Sigmoid colon (tissue), 7 donors: ENCODE measurements around the gene PSMC6. TPM values are rescaled to one million over a fixed set of nuclear protein-coding genes. Genes with fewer than 3 reads are reported as not detected.

Source experiments
- DNase-seq: peaks from one replicate; pipeline ENCODE4 v3.0.0-alpha.2; 2019
- H3K27ac ChIP-seq, 4 donors: fragments of 200-600 bp; sonication (generic); one replicate each; pipeline ENCODE4 v1.5.1; 2016 to 2019; ENCODE audit warnings: mild to moderate bottlenecking in 1 of 4
- H3K27me3 ChIP-seq, 3 donors: fragments of 200-600 bp; sonication (generic); one replicate each; pipeline ENCODE4 v1.5.1; 2019; ENCODE audit warnings: mild to moderate bottlenecking in 1 of 3
- H3K36me3 ChIP-seq, 4 donors: fragments of 200-600 bp; sonication (generic); one replicate each; pipeline ENCODE4 v1.5.1; 2016 to 2019
- H3K4me1 ChIP-seq, 4 donors: fragments of 200-600 bp; sonication (generic); one replicate each; pipeline ENCODE4 v1.5.1; 2017 to 2019
- H3K4me3 ChIP-seq, 4 donors: fragments of 200-600 bp; sonication (generic); one replicate each; pipeline ENCODE4 v1.5.1; 2017 to 2019; ENCODE audit warnings: mild to moderate bottlenecking in 2 of 4, moderate library complexity in 1 of 4
- H3K9me3 ChIP-seq, 4 donors: fragments of 200-600 bp in 3 of 4; sonication (generic) in 3 of 4; one replicate each; pipeline versions ENCODE4 v1.5.1 to v1.6.1; 2013 to 2019
- EP300 ChIP-seq, 4 donors: sonication (generic); formaldehyde crosslinking; IDR thresholded peaks; one replicate each; pipeline ENCODE4 v1.6.1; 2017; ENCODE audit warnings: antibody characterized with exemption in 4 of 4
- POLR2A ChIP-seq, 2 donors: fragments of 450-650 bp; IDR thresholded peaks; one replicate each; pipeline ENCODE4 v1.6.1; 2016; ENCODE audit warnings: antibody characterized with exemption in 2 of 2, mild to moderate bottlenecking in 2 of 2, moderate library complexity in 2 of 2
- POLR2AphosphoS5 ChIP-seq, 4 donors: sonication (generic); formaldehyde crosslinking; IDR thresholded peaks; one replicate each; pipeline ENCODE4 v1.6.1; 2017; ENCODE audit warnings: antibody characterized with exemption in 4 of 4
- WGBS, 2 donors: extraction: QIAGEN DNeasy Blood & Tissue Kit; methylation state at CpG; one replicate each; pipeline ENCODE4 v1.1.7; 2013; 5-methylcytosine and 5-hydroxymethylcytosine counted together
- intact Hi-C: fragments of 100-400 bp; cut with DNase I; formaldehyde crosslinking; loops from one replicate; pipeline ENCODE4 v1.15.1; 2023
- polyA plus RNA-seq, 3 donors: library from polyadenylated mRNA; stranded (reverse); fragments of 200-250 nt; gene quantifications; one replicate each; pipeline ENCODE4 v1.2.3, GENCODE V29; 2013
- total RNA-seq, 4 donors: library from RNA; depleted of rRNA; stranded (reverse); fragments of >200 nt; gene quantifications; one replicate each; pipeline ENCODE4 v1.1.0, GENCODE V29; 2016
- TF ChIP-seq, protein P1 (sequence below), 4 experiments: fragments of 450-650 bp in 3 of 4; fragments of 200-600 bp in 1 of 4; IDR thresholded peaks; one replicate each; pipeline ENCODE4 v1.5.1; 2016 to 2019; ENCODE audit warnings: antibody characterized with exemption in 4 of 4, mild to moderate bottlenecking in 3 of 4, moderate library complexity in 2 of 4
- donor health status: healthy with polysubstance abuse.
- donor health status: Bipolar disorder and iron deficiency.
- donor health status: healthy.

Gene PSMC6
- total and polyA plus RNA-seq, 7 donors = 60.7 to 94.2 (median 81.0) TPM

DNA sequence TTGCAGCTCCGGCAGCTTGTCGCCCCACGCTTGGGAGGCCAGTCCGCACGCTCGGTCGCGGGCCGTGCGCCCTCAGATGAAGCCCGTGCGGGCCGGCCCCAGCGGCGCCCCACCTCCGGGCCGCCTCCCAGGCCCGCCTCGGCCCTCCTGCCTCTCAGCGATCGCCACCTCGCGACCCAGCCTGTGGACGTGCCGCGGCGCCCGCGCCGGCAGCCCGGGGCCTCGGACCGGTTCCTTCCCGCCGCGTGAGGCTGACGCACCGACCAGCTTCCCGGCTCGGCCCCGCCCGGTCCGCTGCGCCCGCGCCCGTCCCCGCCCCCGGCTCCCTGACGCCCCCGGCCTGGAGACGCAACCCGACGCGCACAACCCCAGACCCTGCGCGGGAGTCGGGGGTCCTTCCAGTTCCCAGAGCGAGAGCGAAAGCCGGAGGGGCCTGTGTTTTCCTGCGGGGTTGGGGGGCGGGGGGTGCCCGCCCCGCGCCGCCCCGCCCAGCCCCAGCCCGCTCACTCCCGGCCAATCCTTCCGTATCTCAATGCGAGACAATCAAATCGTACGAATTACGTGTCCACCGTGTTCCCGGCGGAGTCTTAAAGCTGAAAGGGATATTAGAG is 11.4 kb upstream of the PSMC6 start, which contains the start of gene ERO1A:
Gene ERO1A, minus strand, starts transcription at position 78 of the 611 bp plus-strand sequence. Its CDS starts 77 bp downstream, at position 1.
- DNase-seq = peak; percentile 91
- WGBS, 2 donors = 1% methylated on average over 78 of the region's 78 CpGs
- no peak for TF ChIP-seq POLR2A (IDR thresholded peaks at IDR 0.05)
- peak in 3 of 4 donors; percentile 14 to 63 (median 59) for TF ChIP-seq POLR2AphosphoS5 (IDR thresholded peaks at IDR 0.05)
- no peak for TF ChIP-seq EP300 (IDR thresholded peaks at IDR 0.05)
- Histone ChIP-seq H3K9me3 (no peaks in the 10 kb centered on the region), H3K27me3 (no peaks in the 10 kb centered on the region), H3K36me3 (no peaks in the 10 kb centered on the region), H3K4me3 (peak within 1 kb of the TSS; percentile 57 to 86 (median 72)), H3K27ac (peak within 1 kb of the TSS; percentile 91 to 98 (median 95)), H3K4me1 (peaks cover 0 to 26% (median 8%) of the 10 kb centered on the region in 4 donors)
- intact Hi-C loops = loop anchor here (5.0 kb wide), 1 partner anchor 143 kb away; the partner anchor contains the start of genes GPR137C and TXNDC16

DNA sequence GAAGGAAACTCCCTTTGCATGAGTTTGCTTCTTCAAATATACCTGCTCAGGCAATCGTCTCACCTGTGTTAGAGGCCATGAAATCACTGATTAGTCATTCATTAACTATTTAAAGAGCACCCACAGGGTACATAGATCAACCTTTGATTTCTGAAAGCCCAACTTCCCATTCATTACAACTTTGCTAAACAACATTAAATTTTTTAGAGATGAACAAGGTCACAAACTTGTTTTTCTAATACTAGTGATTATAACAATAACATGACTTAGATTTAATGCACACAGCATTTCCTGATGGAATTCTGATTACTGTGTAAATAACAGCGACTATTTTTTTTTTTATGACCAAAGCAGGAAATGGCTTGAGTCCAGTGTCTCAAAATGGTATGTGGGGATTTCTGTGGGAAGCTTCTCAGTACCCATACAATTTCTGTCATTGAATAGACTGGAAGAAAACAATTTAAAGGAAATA is 6.3 kb upstream of the PSMC6 start:
- intact Hi-C loops = loop anchor here (10.0 kb wide), 1 partner anchor 254 kb away; the partner anchor contains the start of gene FERMT2
- DNase-seq = no peak
- Histone ChIP-seq H3K36me3 (no peaks in the 10 kb centered on the region), H3K27me3 (no peaks in the 10 kb centered on the region), H3K9me3 (no peaks in the 10 kb centered on the region), H3K4me1 (peaks cover 0 to 4% (median 2%) of the 10 kb centered on the region in 4 donors), H3K27ac (no peak overlapping the region), H3K4me3 (no peak overlapping the region)
- TF ChIP-seq POLR2AphosphoS5 (IDR thresholded peaks at IDR 0.05) (no peak), EP300 (IDR thresholded peaks at IDR 0.05) (no peak), POLR2A (IDR thresholded peaks at IDR 0.05) (no peak)
- TF ChIP-seq, protein P1, sequence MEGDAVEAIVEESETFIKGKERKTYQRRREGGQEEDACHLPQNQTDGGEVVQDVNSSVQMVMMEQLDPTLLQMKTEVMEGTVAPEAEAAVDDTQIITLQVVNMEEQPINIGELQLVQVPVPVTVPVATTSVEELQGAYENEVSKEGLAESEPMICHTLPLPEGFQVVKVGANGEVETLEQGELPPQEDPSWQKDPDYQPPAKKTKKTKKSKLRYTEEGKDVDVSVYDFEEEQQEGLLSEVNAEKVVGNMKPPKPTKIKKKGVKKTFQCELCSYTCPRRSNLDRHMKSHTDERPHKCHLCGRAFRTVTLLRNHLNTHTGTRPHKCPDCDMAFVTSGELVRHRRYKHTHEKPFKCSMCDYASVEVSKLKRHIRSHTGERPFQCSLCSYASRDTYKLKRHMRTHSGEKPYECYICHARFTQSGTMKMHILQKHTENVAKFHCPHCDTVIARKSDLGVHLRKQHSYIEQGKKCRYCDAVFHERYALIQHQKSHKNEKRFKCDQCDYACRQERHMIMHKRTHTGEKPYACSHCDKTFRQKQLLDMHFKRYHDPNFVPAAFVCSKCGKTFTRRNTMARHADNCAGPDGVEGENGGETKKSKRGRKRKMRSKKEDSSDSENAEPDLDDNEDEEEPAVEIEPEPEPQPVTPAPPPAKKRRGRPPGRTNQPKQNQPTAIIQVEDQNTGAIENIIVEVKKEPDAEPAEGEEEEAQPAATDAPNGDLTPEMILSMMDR (IDR thresholded peaks at IDR 0.05) = no peak
- WGBS, 2 donors = 5 to 40% methylated on average over 2 of the region's 2 CpGs

- Histone ChIP-seq H3K9me3 (no peaks in the 10 kb centered on the region), H3K27ac (no peak overlapping the region), H3K4me3 (no peak overlapping the region), H3K36me3 (no peaks in the 10 kb centered on the region), H3K27me3 (no peaks in the 10 kb centered on the region), H3K4me1 (peaks cover 0 to 3% (median 2%) of the 10 kb centered on the region in 4 donors)
- 55 to 78% methylated on average over 3 of the region's 3 CpGs for WGBS, 2 donors
- TF ChIP-seq EP300 (IDR thresholded peaks at IDR 0.05) (no peak), POLR2AphosphoS5 (IDR thresholded peaks at IDR 0.05) (no peak), POLR2A (IDR thresholded peaks at IDR 0.05) (no peak)
- TF ChIP-seq, protein P1 (IDR thresholded peaks at IDR 0.05) = no peak
- intact Hi-C loops = loop anchor here (10.0 kb wide), 1 partner anchor 254 kb away; the partner anchor contains the start of gene FERMT2
- no peak for DNase-seq
Measured at GRCh38 chr14:52701223-52701622, 5.8 kb upstream of the PSMC6 start.

DNA sequence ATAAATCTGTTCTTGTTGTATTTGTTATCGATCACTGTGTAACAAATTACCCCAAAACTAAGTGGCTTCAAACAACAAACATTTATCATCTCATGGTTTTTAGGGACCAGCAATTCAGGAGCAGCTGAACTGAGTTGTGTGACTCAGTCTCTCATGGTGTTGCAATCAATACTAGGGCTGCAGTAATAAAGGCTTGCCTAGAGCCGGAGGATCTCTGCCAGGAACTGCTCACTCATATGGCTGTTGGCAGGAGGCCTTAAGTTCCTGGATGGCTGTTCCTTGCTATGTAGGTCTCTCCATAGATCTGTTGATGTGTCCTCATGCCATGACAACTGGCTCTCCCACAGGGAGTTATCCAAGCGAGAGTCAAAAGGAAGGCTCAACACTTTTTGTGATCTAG is 3.8 kb upstream of the PSMC6 start:
- intact Hi-C loops = loop anchor here (10.0 kb wide), 1 partner anchor 252 kb away; the partner anchor contains the start of gene FERMT2
- Histone ChIP-seq H3K4me1 (peaks cover 0 to 13% (median 12%) of the 10 kb centered on the region in 4 donors), H3K36me3 (no peaks in the 10 kb centered on the region), H3K9me3 (no peaks in the 10 kb centered on the region), H3K27ac (no peak overlapping the region), H3K27me3 (no peaks in the 10 kb centered on the region), H3K4me3 (no peak overlapping the region)
- no peak for DNase-seq
- no peak for TF ChIP-seq POLR2A (IDR thresholded peaks at IDR 0.05)
- TF ChIP-seq EP300 (IDR thresholded peaks at IDR 0.05) = no peak
- TF ChIP-seq, protein P1 (IDR thresholded peaks at IDR 0.05) = no peak
- no peak for TF ChIP-seq POLR2AphosphoS5 (IDR thresholded peaks at IDR 0.05)
- WGBS, 2 donors = 61 to 77% methylated on average over 3 of the region's 3 CpGs

- Histone ChIP-seq H3K4me1 (peaks cover 0 to 17% (median 15%) of the 10 kb centered on the region in 4 donors), H3K27ac (no peak overlapping the region), H3K4me3 (no peak overlapping the region), H3K9me3 (no peaks in the 10 kb centered on the region), H3K27me3 (no peaks in the 10 kb centered on the region), H3K36me3 (peaks cover 0 to 2% (median 0%) of the 10 kb centered on the region in 4 donors)
- TF ChIP-seq, protein P1 (IDR thresholded peaks at IDR 0.05) = no peak
- DNase-seq = no peak
- WGBS, 2 donors = 91 to 97% methylated on average over 2 of the region's 2 CpGs
- intact Hi-C loops = loop anchor here (10.0 kb wide), 1 partner anchor 251 kb away; the partner anchor contains the start of gene FERMT2
Measured at GRCh38 chr14:52703664-52704063, 3.3 kb upstream of the PSMC6 start.
